Measurements from ENCODE around the gene THBS3.
"Not testable (repeated sequence)": the region's sequence is repeated elsewhere in the genome, so short reads cannot be mapped to it uniquely, and the experiment has no call there.

DNA sequence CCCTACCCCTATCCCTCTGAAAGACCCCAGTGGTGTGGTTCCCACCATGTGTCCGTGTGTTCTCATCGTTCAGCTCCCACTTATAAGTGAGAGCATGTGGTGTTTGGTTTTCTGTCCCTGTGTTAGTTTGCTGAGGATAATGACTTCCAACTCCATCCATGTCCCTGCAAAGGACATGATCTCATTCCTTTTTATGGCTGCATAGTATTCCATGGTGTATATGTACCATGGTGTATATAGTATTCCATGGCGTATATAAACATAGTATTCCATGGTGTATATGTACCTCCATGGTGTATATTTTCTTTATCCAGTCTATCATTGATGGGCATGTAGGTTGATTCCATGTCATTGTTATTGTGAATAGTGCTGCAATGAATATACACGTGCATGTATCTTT, 43.9 kb downstream of the THBS3 start:
- TF ChIP-seq, protein P1, sequence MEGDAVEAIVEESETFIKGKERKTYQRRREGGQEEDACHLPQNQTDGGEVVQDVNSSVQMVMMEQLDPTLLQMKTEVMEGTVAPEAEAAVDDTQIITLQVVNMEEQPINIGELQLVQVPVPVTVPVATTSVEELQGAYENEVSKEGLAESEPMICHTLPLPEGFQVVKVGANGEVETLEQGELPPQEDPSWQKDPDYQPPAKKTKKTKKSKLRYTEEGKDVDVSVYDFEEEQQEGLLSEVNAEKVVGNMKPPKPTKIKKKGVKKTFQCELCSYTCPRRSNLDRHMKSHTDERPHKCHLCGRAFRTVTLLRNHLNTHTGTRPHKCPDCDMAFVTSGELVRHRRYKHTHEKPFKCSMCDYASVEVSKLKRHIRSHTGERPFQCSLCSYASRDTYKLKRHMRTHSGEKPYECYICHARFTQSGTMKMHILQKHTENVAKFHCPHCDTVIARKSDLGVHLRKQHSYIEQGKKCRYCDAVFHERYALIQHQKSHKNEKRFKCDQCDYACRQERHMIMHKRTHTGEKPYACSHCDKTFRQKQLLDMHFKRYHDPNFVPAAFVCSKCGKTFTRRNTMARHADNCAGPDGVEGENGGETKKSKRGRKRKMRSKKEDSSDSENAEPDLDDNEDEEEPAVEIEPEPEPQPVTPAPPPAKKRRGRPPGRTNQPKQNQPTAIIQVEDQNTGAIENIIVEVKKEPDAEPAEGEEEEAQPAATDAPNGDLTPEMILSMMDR (optimal IDR thresholded peaks at IDR 0.05 in 1 of 3, IDR thresholded peaks at IDR 0.05 in 1 of 3, conservative IDR thresholded peaks at IDR 0.05 in 1 of 3; ENCODE audit: extremely low read depth in 1 of 3, insufficient read depth in 2 of 3, low read length in 3 of 3) = not testable (repeated sequence)
- not testable (repeated sequence) for TF ChIP-seq EZH2 (IDR thresholded peaks at IDR 0.05; ENCODE audit: low read length)
